GM18951 (cell line): ENCODE data around the gene KCNK7.

Source experiments
- POLR2A ChIP-seq: IDR thresholded peaks from 4 replicates; pipeline ENCODE4 v1.6.1; 2011; ENCODE audit warnings: mild to moderate bottlenecking; ENCODE audit not compliant: insufficient read length, insufficient read depth; ENCODE audit errors: extremely low read depth
- in situ Hi-C: fragments of 300-500 bp; cut with MboI; formaldehyde crosslinking; loops from one replicate; pipeline ENCODE4 v1.12.0; 2022; ENCODE audit warnings: low sequenced_read_pairs, mixed read lengths, inconsistent platforms; ENCODE audit not compliant: unreplicated experiment

KCNK7 gene

DNA sequence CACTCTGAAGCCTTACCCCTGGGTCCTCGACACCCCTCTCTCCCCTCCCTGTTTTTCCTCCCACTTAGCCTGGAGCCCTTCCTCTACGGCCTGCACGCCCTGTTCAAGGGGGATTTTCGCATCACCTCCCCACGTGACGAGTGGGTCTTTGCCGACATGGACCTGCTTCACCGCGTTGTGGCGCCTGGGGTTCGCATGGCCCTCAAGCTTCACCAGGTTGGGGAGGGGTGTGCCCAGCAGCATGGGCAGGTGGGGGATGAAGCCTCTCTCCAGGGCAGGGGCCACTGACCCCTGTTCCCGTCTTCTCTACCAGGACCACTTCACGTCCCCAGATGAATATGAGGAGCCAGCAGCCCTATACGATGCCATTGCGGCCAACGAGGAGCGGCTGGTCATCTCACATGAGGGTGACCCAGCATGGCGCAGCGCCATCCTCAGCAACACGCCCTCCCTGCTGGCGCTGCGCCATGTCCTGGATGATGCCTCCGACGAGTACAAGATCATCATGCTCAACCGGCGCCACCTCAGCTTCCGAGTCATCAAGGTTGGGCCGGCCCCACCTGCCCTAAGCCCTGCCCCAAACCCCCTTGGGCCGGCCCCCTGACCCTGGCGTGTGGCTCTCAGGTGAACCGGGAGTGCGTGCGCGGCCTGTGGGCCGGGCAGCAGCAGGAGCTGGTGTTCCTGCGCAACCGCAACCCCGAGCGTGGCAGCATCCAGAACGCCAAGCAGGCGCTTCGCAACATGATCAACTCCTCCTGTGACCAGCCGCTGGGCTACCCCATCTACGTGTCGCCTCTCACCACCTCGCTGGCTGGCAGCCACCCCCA lies 39.5 kb upstream of the KCNK7 start:
- no peak for TF ChIP-seq POLR2A
- in situ Hi-C loops: no loop called here

GRCh38 chr11:65634440-65634839 lies 38.8 kb upstream of the KCNK7 start:
- in situ Hi-C loops: no loop called here

GRCh38 chr11:65634109-65634436 lies 38.5 kb upstream of the KCNK7 start:
- in situ Hi-C loops: no loop called here
- TF ChIP-seq POLR2A: no peak

More at GRCh38 chr11:65634440-65634839, 38.8 kb upstream of the KCNK7 start:
- no peak for TF ChIP-seq POLR2A

DNA sequence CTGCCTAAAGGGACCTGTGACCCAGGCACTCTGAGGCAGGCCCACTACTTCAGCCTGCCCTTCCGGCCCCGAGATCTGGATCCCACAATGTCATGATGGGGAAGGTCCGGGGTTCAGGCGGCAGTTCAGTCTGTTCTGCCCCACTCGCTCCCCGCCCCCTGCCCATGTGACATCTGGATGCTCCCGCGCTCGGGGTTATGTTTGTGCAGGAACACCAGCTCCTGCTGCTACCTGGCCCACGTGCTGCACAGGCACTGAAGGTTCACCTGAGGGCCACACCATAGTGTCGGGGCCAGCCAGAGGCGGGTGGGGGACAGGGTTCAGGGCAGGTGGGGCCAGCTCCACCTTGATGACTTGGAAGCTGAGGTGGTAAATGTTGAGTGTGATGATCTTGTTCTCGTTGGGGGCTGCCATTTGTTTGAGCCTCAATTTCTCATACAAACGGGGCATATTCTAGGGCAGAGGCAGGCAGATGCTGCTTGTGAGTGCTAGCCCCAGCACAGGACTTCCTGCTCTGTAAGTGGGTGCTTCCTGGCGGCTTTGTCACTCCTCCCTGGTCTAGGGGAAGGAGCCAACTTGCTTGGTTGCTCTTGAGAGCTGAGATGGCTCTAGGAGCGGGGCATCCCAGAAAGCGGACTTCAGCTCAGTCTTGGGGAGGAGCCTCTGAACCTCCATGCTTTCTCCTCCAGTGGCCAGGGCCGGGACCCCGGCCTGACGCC lies 37.9 kb upstream of the KCNK7 start:
- in situ Hi-C loops: no loop called here
- TF ChIP-seq POLR2A: no peak

- TF ChIP-seq POLR2A: no peak
- in situ Hi-C loops: no loop called here
These were observed 34.6 kb upstream of the KCNK7 start for GRCh38 chr11:65630215-65630614.

GRCh38 chr11:65629579-65629978 lies 34.0 kb upstream of the KCNK7 start:
- in situ Hi-C loops: no loop called here
- TF ChIP-seq POLR2A: no peak

GRCh38 chr11:65627202-65627601 lies 31.6 kb upstream of the KCNK7 start:
- TF ChIP-seq POLR2A: no peak
- in situ Hi-C loops: no loop called here

DNA sequence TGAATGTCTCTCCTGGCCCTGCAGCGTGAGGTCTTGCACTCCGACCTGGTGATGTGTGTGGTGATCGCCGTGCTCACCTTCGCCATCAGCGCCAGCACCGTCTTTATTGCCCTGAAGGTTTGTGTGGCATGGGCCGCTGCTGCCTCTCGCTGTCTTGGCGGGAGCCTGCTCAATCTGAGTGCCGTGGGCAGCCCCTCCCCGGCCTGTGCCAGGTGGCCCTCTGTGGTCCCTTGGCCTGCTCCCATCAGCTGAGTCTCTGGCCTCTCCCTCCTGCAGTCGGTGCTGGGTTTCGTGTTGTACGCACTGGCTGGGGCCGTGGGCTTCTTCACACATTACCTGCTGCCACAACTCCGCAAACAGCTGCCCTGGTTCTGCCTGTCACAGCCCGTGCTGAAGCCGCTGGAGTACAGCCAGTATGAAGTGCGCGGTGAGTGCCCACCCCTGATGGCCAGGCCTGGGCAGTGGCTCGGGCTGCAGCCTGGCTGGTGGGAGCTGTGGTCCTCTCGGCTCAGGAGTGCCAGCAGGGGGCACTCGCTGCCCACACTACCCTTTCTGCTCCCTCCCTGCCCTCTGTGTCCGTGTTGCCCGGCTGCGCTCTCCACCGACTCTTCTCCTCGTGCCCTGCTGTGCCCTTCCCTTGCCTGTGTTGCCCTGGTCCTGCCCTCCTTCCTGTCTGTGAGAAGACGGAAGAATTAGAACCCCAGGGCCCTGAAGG lies 30.2 kb upstream of the KCNK7 start:
- in situ Hi-C loops: no loop called here
- TF ChIP-seq POLR2A: no peak

GRCh38 chr11:65624931-65625627 lies 29.5 kb upstream of the KCNK7 start:
- TF ChIP-seq POLR2A: no peak

DNA sequence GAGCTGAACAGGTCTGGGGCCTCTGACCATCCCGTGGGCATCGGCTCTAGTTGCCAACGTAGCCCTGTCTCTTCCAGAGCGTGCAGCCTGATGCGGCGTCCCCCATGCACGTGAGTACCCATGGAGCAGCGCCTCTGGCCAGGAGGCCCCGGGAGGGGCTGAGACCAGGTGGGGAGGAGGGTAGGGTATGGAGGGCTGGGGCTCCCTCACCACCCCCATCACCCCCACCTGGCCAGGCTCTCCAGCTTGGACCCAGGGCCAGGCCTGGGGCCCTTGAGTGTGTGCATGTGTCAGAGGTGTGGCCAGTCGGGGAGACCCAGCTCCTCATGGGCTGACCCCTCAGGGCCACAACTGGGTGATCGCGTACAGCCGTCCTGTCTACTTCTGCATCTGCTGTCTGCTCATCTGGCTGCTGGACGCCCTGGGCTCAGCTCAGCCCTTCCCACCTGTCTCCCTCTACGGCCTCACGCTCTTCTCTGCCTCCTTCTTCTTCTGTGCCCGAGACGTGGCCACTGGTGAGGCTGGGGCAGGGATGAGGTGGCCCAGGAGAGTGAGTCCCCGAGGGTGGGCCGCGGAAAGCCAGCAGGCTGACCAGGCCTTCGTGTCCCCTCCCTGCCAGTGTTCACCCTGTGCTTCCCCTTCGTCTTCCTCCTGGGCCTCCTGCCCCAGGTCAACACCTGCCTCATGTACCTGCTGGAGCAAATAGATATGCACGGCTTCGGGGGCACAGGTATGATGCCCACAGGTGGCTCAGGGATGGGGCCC lies 28.4 kb upstream of the KCNK7 start:
- TF ChIP-seq POLR2A: no peak
- in situ Hi-C loops: no loop called here

More at GRCh38 chr11:65624931-65625627, 29.5 kb upstream of the KCNK7 start:
- in situ Hi-C loops: no loop called here

DNA sequence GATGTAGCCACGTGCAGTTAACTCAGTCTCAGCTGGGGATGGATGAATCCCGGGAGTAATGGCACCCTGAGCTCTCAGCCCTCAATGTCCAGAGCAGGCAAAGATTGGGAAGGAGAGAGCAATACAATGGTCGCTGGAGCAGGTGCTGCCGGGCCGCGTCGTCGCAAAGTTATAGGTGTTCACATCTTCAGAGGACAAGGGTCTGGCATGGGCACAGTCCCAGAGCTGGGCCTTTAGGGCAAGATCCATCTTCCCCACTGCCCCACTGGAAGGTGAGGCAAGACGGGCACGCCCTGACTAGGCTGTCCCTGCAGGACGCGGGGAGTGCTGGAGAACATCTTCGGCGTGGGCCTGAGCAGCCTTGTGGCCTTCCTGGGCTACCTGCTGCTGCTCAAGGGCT lies 27.6 kb upstream of the KCNK7 start:
- in situ Hi-C loops: no loop called here
- TF ChIP-seq POLR2A: no peak

DNA sequence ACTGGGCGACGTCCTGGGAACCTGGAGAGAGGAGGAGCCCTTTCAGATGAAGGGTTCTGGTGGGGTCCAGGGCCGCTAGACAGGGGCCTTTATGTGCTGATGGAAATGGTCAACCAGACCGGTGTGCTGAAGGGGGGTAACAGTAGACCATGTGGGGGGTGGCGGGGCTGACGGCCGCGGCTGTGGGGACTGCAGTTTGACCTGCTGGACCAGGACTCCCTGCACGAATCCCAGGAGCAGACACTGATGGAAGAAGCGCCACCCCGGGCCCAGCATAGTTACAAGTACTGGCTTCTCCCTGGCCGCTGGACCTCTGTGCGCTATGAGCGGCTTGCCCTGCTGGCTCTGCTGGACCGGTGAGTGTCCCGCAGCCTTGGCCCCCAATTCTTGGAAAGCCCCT lies 26.4 kb upstream of the KCNK7 start:
- in situ Hi-C loops: no loop called here
- TF ChIP-seq POLR2A: no peak
